Right lobe of liver (tissue), 6 donors: ENCODE data around the gene BICC1. TPM values are rescaled to one million over a fixed set of nuclear protein-coding genes. Genes with fewer than 3 reads are reported as not detected.

Experiments
- ATAC-seq, 4 donors: fragments of 200-7000 bp; cut with Tn5 transposase; one replicate each; pipeline ENCODE4 v1.9.1; 2020; ENCODE audit warnings: mild to moderate bottlenecking in 4 of 4, moderate library complexity in 4 of 4
- DNase-seq, 3 donors: peaks; one replicate each; pipeline ENCODE4 v3.0.0-alpha.2; 2020
- H3K27ac ChIP-seq, 3 donors: fragments of 200-600 bp; one replicate each; pipeline ENCODE4 v1.8.0; 2022
- H3K27me3 ChIP-seq, 2 donors: fragments of 200-600 bp; one replicate each; pipeline ENCODE4 v1.8.0; 2022
- H3K36me3 ChIP-seq, 4 donors: fragments of 200-600 bp; sonication (generic) in 1 of 4; one replicate each; pipeline versions ENCODE4 v1.5.1 to v1.8.0; 2017 to 2022; ENCODE audit warnings: control low read depth in 1 of 4
- H3K4me1 ChIP-seq, 4 donors: fragments of 200-600 bp; sonication (generic) in 1 of 4; one replicate each; pipeline versions ENCODE4 v1.5.1 to v1.8.0; 2017 to 2022; ENCODE audit warnings: control low read depth in 1 of 4
- H3K4me3 ChIP-seq, 3 donors: fragments of 200-600 bp; one replicate each; pipeline ENCODE4 v1.8.0; 2022
- H3K9me3 ChIP-seq, 4 donors: fragments of 200-600 bp; sonication (generic) in 1 of 4; one replicate each; pipeline versions ENCODE4 v1.5.1 to v1.8.0; 2017 to 2022; ENCODE audit warnings: control low read depth in 1 of 4
- POLR2A ChIP-seq: fragments of 450-650 bp; IDR thresholded peaks from one replicate; pipeline ENCODE4 v1.6.1; 2017; ENCODE audit warnings: antibody characterized with exemption, mild to moderate bottlenecking
- WGBS: methylation state at CpG from one replicate; pipeline ENCODE4 v1.1.6; 2018; ENCODE audit warnings: low coverage, low lambda C conversion rate; ENCODE audit not compliant: insufficient coverage; ENCODE audit errors: missing lambda C conversion rate; 5-methylcytosine and 5-hydroxymethylcytosine counted together
- intact Hi-C, 2 donors: fragments of 100-400 bp; cut with DNase I; formaldehyde crosslinking; loops; one replicate each; pipeline versions ENCODE4 v1.11.2 to v1.14.1; 2022
- total RNA-seq, 6 experiments: library from RNA; depleted of rRNA in 2 of 6; stranded (reverse); fragments of >200 nt in 2 of 6; fragmentation: NEBNext Ultra II Directional in 3 of 6; extraction: Animal tissue kit (Norgen Biotek cat#: 25700) in 3 of 6; gene quantifications; one replicate each; pipeline versions ENCODE4 v1.1.0 to v1.2.4, GENCODE V29; 2016 to 2023
- TF ChIP-seq, protein P1 (sequence below), 4 donors: fragments of 200-600 bp in 3 of 4; fragments of 450-650 bp in 1 of 4; IDR thresholded peaks; one replicate each; pipeline versions ENCODE4 v1.5.1 to v1.8.0; 2016 to 2022; ENCODE audit warnings: antibody characterized with exemption in 4 of 4, mild to moderate bottlenecking in 2 of 4
- donor health status: DM: no; HTN: yes; CAD: no.
- donor health status: DM: no; HTN: no; CAD: no.
- donor health status: DM: no; HTN: no; CAD: no.
- donor health status: DM: no; HTN: yes; CAD: no.
- donor health status: DM: no; HTN: yes; CAD: no.

Gene BICC1
- total RNA-seq, 6 experiments from 2014 or later: 1.2 to 9.0 (median 2.3) TPM

DNA sequence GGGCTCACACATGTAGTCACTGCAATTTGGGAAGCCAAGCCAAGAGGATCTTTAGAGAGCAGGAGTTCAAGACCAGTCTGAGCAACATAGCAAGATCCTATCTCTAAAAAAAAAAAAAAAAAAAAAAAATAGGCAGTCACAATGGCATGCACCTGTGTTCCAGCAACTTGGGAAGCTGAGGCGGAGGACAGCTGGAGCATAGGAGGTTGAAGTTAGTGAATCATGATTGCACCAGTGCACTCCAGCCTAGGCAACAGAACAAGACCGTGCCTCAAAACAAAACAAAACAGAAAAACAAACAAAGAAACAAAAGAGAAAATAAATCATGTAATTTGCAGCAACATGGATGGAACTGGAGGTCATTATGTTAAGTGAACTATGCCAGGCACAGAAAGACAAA, 33.6 kb upstream of the BICC1 start:
- H3K9me3 ChIP-seq: no peaks in the 10 kb centered on the region
- no peaks in the 10 kb centered on the region for H3K4me1 ChIP-seq
- no peak for TF ChIP-seq POLR2A
- TF ChIP-seq, protein P1, sequence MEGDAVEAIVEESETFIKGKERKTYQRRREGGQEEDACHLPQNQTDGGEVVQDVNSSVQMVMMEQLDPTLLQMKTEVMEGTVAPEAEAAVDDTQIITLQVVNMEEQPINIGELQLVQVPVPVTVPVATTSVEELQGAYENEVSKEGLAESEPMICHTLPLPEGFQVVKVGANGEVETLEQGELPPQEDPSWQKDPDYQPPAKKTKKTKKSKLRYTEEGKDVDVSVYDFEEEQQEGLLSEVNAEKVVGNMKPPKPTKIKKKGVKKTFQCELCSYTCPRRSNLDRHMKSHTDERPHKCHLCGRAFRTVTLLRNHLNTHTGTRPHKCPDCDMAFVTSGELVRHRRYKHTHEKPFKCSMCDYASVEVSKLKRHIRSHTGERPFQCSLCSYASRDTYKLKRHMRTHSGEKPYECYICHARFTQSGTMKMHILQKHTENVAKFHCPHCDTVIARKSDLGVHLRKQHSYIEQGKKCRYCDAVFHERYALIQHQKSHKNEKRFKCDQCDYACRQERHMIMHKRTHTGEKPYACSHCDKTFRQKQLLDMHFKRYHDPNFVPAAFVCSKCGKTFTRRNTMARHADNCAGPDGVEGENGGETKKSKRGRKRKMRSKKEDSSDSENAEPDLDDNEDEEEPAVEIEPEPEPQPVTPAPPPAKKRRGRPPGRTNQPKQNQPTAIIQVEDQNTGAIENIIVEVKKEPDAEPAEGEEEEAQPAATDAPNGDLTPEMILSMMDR (IDR thresholded peaks at IDR 0.05): no peak
- H3K27ac ChIP-seq: no peak overlapping the region
- no peak overlapping the region for H3K4me3 ChIP-seq
- DNase-seq (no peak), ATAC-seq (no peak)
- no peaks in the 10 kb centered on the region for H3K36me3 ChIP-seq
- WGBS: 80% methylated on average over 2 of the region's 2 CpGs
- H3K27me3 ChIP-seq: no peaks in the 10 kb centered on the region
- intact Hi-C loops: no loop called here

DNA sequence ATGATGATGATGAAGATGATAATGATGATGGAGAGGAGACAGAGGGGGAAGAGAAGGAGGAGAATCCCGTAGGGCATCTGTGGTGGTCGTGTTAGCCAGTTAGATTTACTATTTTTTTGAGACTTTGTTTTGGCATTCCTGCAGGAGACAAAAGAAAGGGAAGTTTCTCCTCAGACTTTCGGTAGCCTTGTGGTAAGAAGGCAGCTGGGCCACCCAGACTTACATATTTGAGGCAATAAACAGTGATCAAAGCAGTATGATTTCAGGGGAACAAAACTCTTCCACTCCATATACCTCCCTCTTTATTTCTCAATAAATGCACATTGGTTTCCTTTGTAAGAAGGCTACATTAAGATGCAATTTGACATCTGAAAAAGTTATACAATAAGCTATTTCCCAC, 32.4 kb upstream of the BICC1 start:
- no peaks in the 10 kb centered on the region for H3K27me3 ChIP-seq
- no peaks in the 10 kb centered on the region for H3K36me3 ChIP-seq
- intact Hi-C loops: no loop called here
- H3K27ac ChIP-seq: no peak overlapping the region
- ATAC-seq: no peak
- H3K4me1 ChIP-seq: no peaks in the 10 kb centered on the region
- WGBS: 54% methylated on average over 3 of the region's 3 CpGs
- H3K9me3 ChIP-seq: no peaks in the 10 kb centered on the region
- H3K4me3 ChIP-seq: no peak overlapping the region
- no peak for TF ChIP-seq POLR2A
- TF ChIP-seq, protein P1 (IDR thresholded peaks at IDR 0.05): no peak
- DNase-seq: no peak

DNA sequence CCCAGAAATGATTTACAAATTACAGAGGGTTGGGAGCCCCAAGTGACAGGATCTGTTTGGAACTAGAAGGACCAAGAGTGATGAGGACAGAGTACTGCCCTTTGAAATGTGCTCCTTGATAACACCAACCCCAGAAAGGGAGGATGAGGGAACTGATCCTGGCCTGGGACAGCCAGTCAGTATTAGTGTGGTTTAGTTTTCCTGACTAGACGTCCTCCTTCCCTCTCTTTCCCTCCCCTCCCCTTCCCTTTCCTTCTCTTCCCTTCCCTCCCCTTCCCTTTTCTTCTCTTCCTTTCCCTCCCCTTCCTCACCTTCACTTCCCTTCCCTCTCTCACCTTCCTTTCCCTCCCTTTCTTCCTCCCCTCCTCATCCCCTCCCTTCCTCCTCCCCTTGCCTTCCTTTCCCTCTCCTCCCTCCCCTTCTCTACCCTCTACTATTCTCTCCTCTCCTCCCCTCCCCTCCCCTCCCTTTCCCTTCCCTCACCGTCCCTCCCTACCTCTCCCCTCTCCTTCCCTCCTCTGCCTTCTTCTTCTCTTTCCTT, 31.0 kb upstream of the BICC1 start:
- 38% methylated on average over 2 of the region's 2 CpGs for WGBS
- ATAC-seq: no peak

DNA sequence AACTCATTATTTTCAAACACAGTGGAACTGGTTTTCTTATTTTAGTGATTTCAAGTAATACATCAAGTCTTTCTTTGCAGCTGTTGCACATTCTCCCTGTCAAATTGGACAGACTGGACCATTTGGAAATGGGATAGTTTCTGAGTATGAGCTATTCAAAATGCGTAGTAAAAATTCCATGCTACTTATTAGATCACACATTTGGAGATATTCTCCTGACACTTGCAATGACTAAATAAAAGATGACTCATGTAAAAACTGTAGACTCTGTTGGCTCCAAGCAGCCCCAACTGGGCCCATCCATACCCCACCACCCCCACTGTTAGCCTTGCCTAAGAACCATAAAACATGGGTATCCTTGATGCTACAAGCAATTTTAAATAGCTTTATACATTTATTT, 25.9 kb upstream of the BICC1 start:
- Histone ChIP-seq H3K9me3 (no peaks in the 10 kb centered on the region), H3K27ac (no peak overlapping the region), H3K36me3 (no peaks in the 10 kb centered on the region), H3K4me3 (no peak overlapping the region), H3K4me1 (no peaks in the 10 kb centered on the region), H3K27me3 (no peaks in the 10 kb centered on the region)
- DNase-seq (no peak), ATAC-seq (no peak)
- TF ChIP-seq, protein P1 (IDR thresholded peaks at IDR 0.05): no peak
- TF ChIP-seq POLR2A: no peak
- intact Hi-C loops: no loop called here
- 88% methylated on average over 1 of the region's 1 CpG for WGBS

More for the DNA sequence above, 31.0 kb upstream of the BICC1 start:
- H3K27me3 ChIP-seq: no peaks in the 10 kb centered on the region
- intact Hi-C loops: no loop called here
- DNase-seq: no peak
- no peaks in the 10 kb centered on the region for H3K36me3 ChIP-seq
- H3K4me1 ChIP-seq: no peaks in the 10 kb centered on the region
- no peak for TF ChIP-seq POLR2A
- TF ChIP-seq, protein P1 (IDR thresholded peaks at IDR 0.05): no peak
- no peak overlapping the region for H3K27ac ChIP-seq
- no peaks in the 10 kb centered on the region for H3K9me3 ChIP-seq
- H3K4me3 ChIP-seq: no peak overlapping the region

DNA sequence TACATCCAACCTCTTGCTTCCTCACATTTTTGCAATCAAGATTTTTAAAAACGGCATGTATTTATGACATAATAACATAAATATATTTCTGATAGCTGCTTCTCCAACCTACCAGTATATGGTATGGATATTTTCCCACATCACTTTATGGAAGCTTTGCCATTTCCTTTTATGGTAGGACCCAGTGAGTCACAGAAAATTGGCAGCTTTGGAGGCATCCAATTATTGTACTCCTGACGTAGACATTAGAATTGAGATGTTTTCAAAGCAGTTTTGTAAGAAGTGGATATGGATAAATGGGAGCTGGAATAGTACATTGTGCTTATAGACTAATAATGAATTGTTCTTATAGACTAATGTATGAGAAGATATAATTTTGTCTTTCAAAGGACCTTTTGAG, 23.8 kb upstream of the BICC1 start:
- Histone ChIP-seq H3K36me3 (no peaks in the 10 kb centered on the region), H3K27ac (no peak overlapping the region), H3K27me3 (no peaks in the 10 kb centered on the region), H3K9me3 (no peaks in the 10 kb centered on the region), H3K4me1 (no peaks in the 10 kb centered on the region), H3K4me3 (no peak overlapping the region)
- DNase-seq: no peak
- WGBS: 70% methylated on average over 2 of the region's 2 CpGs
- ATAC-seq: no peak
- TF ChIP-seq POLR2A: no peak
- TF ChIP-seq, protein P1 (IDR thresholded peaks at IDR 0.05): no peak
- intact Hi-C loops: no loop called here
